Bronchial epithelial cell (primary cell): Measurements from ENCODE around the gene ABCA1. TPM values are rescaled to one million over a fixed set of nuclear protein-coding genes. Genes with fewer than 3 reads are reported as not detected.
A peak's percentile ranks its signal among the peaks of the same experiment; 100 is the strongest.

Experiments
- DNase-seq: peaks from one replicate; pipeline ENCODE4 v3.0.0-alpha.2; 2010; ENCODE audit warnings: low read depth
- FAIRE-seq: peaks from 2 replicates; lab custom pipeline; 2011; peaks lifted over from hg19 to GRCh38; lab: Jason Lieb, UNC
- H3K27me3 ChIP-seq: 2 replicates; pipeline ENCODE4 v1.5.1; 2011; ENCODE audit warnings: low read length; ENCODE audit not compliant: control insufficient read depth, insufficient read depth
- H3K36me3 ChIP-seq: 2 replicates; pipeline ENCODE4 v1.5.1; 2011; ENCODE audit warnings: low read length; ENCODE audit not compliant: control insufficient read depth, insufficient read depth
- H3K4me3 ChIP-seq: 2 replicates; pipeline ENCODE4 v1.5.1; 2011; ENCODE audit warnings: mild to moderate bottlenecking, low read depth, low read length, control low read depth
- total RNA-seq: library from RNA; depleted of rRNA; stranded (reverse); fragments of >200 nt; gene quantifications from 2 replicates; pipeline ENCODE4 v1.2.1, GENCODE V29; 2014
- TF ChIP-seq, protein P1 (sequence below): IDR thresholded peaks from 2 replicates; pipeline ENCODE4 v1.5.1; 2011; ENCODE audit warnings: mild to moderate bottlenecking, moderate library complexity, low read length, control low read depth, inconsistent platforms; ENCODE audit not compliant: insufficient read depth, severe bottlenecking

The ABCA1 gene
- total RNA-seq, 1 donor from 2014 or later, result 34.2 TPM

DNA sequence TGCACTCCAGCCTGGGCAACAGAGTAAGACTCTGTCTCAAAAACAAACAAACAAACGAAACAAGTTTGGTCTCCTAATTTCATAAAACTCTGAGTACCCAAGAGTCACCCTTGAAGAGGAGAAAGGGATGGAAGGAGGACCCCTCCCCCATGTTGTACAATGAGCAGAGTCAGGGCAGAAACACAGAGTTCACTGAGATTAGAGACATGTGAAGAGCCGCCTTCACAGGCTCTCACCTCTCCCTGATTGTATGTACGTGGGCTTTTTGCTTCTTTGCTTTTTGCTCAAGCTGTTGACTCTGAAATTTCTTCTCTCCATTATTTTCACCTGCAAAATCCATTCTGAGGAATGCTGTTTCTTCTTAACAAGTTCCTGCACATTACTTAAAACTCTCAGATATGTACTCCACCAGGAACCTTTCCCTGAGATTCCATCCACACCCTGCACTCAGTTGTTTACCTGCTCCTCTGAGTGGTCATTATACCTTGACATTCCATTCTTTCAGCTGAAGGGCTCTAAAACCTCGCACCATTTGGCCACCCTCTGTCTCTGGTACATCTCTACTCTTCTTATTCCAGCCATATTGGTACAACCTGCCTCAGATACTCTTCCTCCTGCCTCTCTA lies 44.4 kb upstream of the ABCA1 start:
- FAIRE-seq (no peak), DNase-seq (no peak)
- Histone ChIP-seq H3K27me3 (no peaks in the 10 kb centered on the region), H3K4me3 (no peak overlapping the region), H3K36me3 (no peaks in the 10 kb centered on the region)
- TF ChIP-seq, protein P1, sequence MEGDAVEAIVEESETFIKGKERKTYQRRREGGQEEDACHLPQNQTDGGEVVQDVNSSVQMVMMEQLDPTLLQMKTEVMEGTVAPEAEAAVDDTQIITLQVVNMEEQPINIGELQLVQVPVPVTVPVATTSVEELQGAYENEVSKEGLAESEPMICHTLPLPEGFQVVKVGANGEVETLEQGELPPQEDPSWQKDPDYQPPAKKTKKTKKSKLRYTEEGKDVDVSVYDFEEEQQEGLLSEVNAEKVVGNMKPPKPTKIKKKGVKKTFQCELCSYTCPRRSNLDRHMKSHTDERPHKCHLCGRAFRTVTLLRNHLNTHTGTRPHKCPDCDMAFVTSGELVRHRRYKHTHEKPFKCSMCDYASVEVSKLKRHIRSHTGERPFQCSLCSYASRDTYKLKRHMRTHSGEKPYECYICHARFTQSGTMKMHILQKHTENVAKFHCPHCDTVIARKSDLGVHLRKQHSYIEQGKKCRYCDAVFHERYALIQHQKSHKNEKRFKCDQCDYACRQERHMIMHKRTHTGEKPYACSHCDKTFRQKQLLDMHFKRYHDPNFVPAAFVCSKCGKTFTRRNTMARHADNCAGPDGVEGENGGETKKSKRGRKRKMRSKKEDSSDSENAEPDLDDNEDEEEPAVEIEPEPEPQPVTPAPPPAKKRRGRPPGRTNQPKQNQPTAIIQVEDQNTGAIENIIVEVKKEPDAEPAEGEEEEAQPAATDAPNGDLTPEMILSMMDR, result no peak

DNA sequence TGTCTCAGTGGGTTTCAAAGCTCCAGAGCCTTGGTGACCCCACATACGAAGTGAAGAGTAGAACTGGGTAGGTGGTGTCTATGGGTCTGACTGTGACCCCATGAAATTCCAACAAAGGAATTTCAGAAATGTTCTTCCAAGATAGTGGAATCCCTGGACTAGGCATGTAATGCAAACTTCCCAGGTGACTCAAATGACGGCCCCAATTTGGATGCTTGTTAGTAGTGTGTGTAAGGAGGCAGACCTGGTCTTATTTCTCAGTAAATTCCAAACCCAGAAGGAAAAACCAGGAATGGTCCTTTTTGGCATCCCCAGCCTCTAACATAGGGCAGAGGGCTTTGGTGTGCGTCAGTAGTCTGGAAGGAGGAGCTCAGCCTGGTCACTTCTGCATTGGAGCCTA lies 43.6 kb upstream of the ABCA1 start:
- FAIRE-seq, result no peak
- H3K36me3 ChIP-seq, result no peaks in the 10 kb centered on the region
- TF ChIP-seq, protein P1, result no peak
- DNase-seq, result no peak
- no peak overlapping the region for H3K4me3 ChIP-seq
- H3K27me3 ChIP-seq, result no peaks in the 10 kb centered on the region

DNA sequence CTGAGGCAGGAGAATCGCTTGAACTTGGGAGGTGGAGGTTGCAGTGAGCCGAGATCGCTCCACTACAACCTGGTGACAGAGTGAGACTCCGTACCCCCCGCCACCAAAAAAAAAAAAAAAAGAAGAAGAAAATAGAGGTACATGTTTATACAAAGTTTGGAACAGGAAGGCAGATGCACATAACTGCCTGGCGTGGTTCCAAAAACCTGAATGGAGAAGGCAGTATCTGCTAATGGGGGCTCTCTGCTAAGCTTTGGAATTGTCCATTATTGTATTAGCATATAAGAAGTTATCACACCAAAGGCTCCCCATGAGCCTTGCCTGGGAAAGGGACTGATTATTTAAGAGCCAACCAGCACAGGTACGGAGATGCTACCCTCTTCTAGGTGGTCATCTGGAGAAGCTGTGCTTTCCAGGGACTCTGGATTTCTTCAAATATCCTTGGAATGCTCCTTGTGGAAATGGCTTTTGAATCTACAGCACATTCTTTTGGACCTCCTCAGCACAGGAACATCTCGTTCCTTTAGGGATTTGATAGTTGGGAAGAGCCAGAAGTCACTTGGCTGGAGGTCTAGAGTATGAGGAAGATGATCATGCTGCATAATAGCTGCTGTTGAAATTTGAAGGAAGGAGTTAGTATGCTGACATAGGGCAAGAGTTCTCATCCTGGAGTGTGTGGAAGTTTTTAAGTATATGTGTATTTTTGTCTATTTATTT lies 42.5 kb upstream of the ABCA1 start:
- no peaks in the 10 kb centered on the region for H3K27me3 ChIP-seq
- H3K36me3 ChIP-seq, result no peaks in the 10 kb centered on the region
- DNase-seq (no peak), FAIRE-seq (no peak)
- no peak overlapping the region for H3K4me3 ChIP-seq
- TF ChIP-seq, protein P1, result no peak

DNA sequence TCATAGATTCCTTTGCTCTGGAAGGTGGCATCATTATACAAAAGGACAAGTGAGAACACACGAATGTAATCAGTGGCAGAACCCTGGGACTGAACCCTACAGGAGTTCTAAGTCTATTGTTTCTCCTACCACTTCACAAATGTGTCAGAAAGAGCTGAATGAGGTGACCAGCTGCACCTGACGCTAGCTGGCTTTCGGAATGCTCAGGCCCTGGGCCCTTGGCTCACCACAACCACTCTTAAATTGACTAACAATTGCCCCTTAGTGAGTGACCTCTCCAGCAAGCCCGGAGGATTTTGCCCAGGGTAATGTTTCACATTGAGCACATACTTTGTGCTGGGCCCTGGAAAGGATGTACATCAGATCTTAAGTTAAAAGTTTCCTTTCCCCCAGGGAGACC lies 41.2 kb upstream of the ABCA1 start:
- DNase-seq (no peak), FAIRE-seq (no peak)
- H3K36me3 ChIP-seq, result no peaks in the 10 kb centered on the region
- no peak overlapping the region for H3K4me3 ChIP-seq
- no peaks in the 10 kb centered on the region for H3K27me3 ChIP-seq
- TF ChIP-seq, protein P1, result no peak

DNA sequence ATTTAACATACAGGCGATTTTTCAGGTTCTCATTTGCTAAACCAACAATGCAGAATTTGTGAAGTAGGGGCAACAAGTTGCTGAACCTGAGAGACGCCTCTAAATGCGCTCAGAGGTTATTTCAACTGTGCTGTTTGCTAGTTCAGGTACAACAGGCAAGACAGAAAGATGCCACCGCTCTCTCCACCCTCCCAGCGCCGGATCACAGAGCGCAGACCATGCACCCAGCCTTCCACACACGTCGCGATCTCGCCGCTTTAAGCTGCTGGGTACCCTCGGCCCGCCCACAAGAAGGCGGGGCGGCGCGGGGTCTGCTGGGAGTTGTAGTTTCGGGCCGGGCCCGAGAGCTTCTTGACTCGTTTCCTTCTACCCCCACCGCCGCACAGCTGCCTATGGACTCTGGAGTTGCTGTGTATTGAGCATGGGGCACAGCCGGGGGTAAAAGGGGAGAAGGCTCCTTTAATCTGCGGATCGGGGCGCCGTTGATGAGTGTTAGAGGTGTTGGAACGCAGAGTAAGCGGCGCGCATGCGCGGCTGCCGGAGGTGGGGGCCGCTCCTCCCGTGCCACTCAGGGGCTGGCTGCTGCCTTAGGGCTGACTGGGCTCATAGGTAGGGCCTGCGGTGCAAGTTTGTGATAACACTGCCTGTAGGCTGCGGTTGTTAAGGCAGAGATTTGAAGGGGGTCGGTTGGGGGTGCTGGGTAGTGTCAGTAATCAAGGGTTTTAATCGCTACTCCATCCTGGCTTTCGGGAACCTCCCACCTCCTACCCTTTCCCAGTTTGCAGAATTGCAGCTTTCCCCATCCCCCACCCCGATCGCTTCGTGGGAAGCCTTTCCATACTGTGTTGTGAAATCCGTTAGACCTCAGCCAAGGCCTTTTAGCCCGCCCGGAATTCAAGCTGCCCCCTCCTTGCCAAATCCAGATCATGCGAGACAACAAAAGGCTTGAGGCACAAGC lies 40.3 kb upstream of the ABCA1 start:
- peak overlapping the region; percentile 40 for H3K4me3 ChIP-seq
- no peak for FAIRE-seq

More for the DNA sequence above, 40.3 kb upstream of the ABCA1 start:
- Histone ChIP-seq H3K36me3 (no peaks in the 10 kb centered on the region), H3K27me3 (no peaks in the 10 kb centered on the region)
- DNase-seq, result peak; percentile 52
- TF ChIP-seq, protein P1, result no peak
